GM21515 (cell line): ENCODE data around the gene TRAPPC2.
"Not testable (repeated sequence)": the region's sequence is repeated elsewhere in the genome, so short reads cannot be mapped to it uniquely, and the experiment has no call there.

Experiments used
- ATAC-seq: cut with Tn5 transposase; IDR thresholded peaks from one replicate; pipeline ENCODE4 v1.9.1; 2021; ENCODE audit not compliant: unreplicated experiment

TRAPPC2 gene

DNA sequence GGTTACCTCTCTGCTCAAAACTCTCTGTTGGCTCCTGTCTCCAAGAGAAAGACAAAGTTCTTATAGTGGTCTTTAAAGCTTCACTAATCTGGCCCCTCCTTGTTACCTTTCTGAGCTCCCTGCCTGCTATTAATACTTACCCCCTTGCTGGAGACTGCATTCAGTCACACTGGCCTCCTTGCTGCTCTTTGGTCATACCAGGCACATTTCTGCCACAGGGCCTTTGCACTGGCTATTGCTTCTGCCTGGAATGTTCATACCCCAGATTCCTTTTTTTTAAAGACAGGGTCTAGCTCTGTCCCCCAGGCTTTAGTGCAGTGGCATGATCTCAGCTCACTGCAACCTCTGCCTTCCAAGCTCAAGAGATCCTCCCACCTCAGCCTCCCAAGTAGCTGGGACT lies 61.4 kb downstream of the TRAPPC2 start:
- ATAC-seq, result no peak

DNA sequence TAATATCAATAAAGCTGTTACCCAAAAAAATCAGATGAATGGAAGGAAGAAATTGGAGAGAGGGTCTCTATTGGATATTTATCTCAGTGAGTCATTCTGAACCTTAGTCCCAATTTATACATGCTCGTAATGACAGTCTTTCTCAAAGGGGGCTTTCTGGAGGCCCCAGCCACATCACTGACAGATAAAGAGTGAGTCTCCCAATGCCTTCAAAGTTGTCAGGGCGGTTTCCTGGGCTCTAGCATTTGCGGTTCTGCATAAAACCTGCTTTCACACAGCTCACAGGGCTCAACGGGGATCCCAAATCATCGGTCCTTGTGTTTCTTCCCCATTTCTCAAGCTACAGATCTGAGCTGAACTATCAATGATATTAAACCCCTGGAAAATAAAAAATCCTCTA lies 64.2 kb downstream of the TRAPPC2 start:
- no peak for ATAC-seq

DNA sequence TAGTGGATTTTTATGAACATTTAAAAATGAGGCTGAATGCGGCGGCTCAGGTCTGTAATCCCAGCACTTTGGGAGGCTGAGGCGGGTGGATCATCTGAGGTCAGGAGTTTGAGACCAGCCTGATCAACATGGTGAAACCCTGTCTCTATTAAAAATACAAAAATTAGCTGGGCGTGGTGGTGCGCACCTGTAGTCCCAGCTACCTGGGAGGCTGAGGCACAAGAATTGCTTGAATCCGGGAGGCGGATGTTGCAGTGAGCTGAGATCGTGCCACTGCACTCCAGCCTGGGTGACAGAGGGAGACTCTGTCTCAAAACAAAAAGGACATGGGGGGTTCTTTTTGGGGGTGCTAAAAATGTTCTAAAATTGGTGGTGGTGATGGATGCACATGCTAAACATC lies 64.7 kb downstream of the TRAPPC2 start:
- ATAC-seq, result not testable (repeated sequence)

- peak; percentile 76 for ATAC-seq
Measured at GRCh38 chrX:13669246-13669737, 65.1 kb downstream of the TRAPPC2 start.

GRCh38 chrX:13667919-13668318 lies 66.5 kb downstream of the TRAPPC2 start:
- ATAC-seq, result no peak

DNA sequence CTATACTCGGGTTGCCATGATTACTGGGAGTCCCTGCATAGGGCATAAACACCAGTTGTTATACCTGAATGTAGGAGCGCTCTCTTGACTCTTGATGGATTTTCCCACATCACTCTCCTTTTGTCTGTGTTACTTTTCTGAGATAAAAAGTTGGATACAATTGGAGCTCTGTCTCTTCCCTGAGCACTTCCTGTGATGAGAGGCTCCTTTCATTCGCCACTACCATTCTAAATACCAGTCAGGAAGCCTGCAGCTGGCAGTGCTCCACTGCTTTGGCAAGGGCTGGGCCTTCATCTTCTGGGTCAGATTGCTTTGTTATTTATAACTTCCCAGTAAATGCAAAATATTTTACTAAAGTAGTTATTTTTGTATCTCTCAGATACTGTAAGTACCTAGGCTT lies 67.6 kb downstream of the TRAPPC2 start:
- no peak for ATAC-seq

GRCh38 chrX:13664020-13664419 lies 70.4 kb downstream of the TRAPPC2 start:
- ATAC-seq, result no peak

DNA sequence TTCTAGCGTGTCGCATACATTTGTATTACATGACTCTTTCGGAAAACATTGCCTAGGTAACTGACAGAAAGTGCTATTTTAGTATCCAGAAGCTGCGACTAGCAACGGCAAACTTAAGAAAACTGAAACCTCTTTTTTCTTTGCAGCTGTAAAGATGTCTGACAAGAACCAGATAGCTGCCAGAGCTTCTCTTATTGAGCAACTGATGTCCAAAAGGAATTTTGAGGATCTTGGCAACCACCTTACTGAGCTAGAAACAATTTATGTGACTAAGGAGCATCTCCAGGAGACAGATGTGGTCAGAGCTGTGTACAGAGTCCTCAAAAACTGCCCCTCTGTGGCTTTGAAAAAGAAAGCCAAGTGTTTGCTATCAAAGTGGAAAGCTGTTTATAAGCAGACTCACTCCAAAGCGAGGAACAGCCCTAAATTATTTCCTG lies 72.0 kb downstream of the TRAPPC2 start:
- no peak for ATAC-seq
